ENCODE results near the gene CREB3L2.

GRCh38 chr7:138033241-138033640 lies 31.4 kb upstream of the CREB3L2 start:
- no peak for TF ChIP-seq CTCF (IDR thresholded peaks at IDR 0.05)
- TF ChIP-seq ZFX (IDR thresholded peaks at IDR 0.05; ENCODE audit: borderline replicate concordance) = no peak
